Measurements from ENCODE around the gene CDK2.
"Not testable (repeated sequence)": the region's sequence is repeated elsewhere in the genome, so short reads cannot be mapped to it uniquely, and the experiment has no call there.

Gene CDK2

DNA sequence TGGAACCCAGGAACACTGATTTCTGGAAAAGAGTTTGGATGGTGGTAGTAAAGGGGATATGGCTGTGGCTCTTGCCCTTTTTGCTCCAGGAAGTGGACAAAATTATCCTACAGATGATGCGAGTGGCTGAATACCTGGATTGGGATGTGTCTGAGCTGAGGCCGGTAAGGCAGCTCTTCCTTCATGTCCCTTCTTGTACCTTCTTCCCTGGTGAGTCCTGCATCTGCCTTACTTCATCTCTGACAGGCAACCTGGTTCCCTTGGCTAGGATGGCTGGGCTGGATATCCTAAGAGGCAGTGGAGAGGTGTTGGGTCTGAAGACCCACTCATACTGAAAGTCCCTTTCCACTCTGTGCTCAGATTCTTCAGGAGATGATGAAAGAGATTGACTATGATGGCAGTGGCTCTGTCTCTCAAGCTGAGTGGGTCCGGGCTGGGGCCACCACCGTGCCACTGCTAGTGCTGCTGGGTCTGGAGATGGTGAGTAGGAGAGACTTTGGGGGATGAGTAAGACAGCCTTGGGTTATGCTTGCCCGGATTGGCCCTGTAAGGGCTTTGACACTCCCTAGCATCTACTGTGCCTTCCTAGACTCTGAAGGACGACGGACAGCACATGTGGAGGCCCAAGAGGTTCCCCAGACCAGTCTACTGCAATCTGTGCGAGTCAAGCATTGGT lies 27.7 kb upstream of the CDK2 start:
- DNase-seq: no peak

DNA sequence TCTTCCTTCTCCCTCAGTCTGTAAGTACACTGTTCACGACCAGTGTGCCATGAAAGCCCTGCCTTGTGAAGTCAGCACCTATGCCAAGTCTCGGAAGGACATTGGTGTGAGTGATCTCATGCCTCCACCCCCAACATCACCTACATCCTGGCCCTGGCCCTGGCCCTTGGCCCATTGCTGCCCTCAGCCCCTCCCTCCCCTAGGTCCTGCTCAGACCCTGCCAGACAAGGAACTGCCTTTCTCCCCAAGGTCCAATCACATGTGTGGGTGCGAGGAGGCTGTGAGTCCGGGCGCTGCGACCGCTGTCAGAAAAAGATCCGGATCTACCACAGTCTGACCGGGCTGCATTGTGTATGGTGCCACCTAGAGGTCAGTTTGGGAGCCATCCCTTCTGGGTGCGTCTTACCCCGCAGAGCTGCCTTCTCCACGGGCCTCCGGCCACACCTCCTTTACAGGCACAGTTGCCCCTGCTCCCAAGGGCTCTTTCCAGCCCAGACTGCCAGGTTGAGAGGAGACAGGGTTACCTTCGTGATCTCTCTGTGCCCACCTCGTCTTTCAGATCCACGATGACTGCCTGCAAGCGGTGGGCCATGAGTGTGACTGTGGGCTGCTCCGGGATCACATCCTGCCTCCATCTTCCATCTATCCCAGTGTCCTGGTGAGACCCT lies 26.4 kb upstream of the CDK2 start:
- DNase-seq: peak; percentile 45 to 73

DNA sequence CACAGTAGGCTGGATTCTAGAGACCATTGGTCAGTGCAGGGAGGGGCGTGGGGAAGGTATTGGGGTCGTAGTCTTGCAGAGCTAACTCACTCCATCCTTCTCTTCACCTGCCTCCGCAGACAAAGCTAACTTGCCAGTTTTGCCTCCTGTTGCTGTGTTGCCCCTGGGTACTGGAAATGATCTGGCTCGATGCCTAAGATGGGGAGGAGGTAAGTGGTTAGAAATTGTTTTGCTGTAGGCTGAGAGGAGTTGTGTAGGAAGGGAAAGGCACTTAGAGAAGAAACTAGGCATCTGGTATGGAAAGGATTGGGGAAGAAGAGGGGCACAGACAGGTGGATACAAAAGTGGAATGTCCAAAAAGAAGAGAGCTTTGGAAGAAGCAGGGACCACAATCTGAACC lies 24.6 kb upstream of the CDK2 start:
- DNase-seq: no peak

DNA sequence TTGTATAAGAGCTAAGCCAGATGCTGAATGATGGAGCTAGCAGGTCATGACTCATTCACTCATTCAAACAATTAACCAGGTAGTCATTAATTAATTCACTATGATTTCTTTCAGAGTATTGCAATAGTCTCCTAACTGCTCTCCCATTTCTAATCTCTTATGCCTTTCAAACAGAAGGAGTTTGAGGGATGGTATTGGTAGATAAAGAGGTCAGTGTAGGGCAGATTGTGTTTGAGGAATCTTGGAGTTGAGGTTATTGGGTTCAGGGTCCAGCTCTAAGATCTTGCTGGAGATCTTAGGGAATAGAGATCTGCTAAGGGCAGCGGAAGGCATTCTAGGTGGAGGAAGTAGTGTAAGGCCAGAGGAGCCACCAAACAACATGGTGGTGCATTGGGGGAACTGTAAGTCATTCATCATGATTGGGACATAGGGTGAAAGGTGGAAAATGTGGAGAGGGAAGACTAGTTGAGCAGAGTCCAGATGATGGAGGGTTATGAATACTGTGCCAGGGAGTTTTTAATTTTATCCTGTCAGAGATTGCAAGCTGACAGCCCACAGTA lies 24.0 kb upstream of the CDK2 start:
- DNase-seq: no peak

DNA sequence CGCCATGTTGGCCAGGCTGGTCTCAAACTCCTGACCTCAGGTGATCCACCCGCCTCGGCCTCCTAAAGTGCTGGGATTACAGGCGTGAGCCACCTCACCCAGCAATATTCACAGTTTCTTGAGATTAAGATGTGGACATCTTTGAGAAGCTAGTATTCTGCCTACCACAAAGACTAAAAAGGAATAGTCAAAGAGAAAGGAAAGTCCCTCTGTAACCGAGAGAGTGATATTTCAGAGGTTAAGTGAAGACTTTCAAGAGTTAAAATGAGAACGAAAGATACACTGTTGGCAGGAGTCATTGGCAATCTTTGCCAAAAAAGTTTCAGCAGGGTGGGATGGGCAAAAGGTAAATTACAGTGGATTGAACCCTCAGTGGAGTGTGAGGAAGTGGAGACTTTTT lies 20.1 kb upstream of the CDK2 start:
- DNase-seq: no peak

DNA sequence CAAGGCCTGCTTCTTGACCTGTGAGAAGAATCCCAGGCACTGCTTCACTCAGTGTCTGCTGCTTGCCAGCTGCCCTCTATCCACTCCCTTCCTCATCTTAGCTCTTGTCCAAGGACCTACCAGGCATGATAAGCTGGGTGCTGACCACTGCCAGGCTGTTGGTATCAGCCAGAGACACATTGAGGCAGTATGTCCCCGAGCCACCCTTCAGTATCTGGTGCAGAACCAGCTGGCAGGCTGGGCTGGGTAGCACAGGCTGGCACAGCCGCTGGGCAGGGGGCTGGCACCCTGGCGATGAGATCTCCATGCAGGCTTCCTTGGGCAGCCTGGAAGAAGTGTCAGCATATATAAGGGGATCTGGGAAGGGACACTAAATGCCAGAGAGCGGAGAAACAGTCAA lies 11.3 kb upstream of the CDK2 start:
- no peak for DNase-seq

DNA sequence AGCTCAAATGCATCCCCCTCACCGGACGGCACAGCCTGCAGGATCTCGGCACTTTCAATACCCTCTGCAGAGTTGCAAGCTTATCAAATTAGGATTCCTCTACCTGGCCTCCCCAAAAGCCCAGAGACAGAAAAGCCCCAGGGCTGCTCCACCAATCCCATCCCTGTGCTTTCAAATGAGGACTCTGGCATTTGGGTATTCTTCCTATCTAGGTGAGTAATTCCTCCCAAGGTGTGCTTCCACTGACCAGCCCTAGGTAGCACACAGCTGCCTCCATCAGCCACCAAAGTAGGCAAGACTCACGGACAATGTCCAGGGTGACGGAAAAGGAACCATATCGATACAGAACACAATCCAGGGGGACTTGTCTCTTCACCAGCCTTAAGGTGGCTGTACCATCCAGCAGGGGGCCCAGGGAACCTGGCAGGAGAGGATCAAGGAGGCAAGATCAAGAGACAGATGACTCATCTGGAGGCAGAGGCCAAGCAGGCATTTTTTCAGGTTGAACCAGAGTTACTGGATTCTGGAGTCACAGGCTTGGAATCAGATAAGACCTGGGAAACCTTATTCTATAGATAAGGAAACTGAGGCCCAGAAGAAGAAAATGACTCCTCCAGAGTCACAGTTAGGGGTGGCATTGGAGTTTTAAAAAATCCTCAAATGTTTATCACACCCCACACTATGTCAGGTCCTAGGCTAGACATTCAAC lies 10.7 kb upstream of the CDK2 start:
- DNase-seq: peak in 1 of 2 donors; percentile 28

DNA sequence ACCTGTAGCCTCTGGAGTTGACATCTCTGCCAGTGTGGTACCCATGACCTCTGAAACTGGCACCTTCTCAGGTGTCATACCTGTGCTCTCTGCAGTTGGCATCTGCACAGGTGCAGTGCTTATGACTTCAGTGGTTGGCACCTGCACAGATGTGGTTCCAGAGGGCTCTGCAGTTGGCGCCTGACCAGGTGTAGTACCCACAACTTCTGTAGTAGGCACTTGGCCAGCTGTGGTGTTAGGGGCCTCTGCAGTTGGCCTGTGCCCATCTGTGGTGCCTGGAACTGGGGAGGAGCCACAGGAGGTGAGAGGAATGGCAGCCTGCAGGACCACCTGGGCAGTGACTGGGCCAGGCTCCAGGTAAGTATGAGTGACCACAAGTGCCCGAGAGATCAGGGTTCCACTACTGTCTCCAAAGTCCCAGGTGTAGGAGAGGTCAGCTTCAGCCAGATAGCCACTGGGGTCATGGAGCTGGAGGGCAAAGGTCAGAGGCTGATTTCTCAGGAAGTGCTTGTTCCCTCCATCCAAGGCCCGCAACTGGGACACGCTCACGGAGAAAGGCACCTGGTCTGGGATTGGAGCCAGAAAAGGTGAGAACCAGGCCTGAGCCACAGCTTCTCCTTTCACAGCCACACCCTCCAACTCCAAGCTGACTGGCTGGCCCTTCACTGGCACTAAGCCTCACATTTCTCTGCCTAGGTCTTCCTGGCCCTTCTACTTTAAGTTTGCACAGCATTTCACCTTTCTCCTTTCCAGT lies 9.3 kb upstream of the CDK2 start:
- no peak for DNase-seq

DNA sequence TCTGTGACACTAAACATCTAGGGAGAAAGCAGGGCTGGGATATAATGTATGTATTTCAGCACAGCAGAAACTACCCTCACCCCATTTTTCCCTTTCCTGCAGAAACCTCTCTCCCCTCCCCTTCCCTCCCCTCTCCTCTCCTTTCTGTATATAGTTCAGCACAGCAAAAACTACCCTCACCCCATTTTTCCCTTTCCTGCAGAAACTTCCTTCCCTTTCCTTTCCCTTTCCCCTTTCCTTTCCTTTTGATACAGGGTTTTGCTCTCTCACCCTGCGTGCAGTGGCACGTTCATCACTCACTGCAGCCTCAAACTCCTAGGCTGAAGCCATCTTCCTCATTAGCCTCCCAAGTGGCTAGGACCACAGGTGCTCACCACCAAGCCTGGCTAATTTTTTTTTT lies 2.9 kb upstream of the CDK2 start:
- DNase-seq: no peak

DNA sequence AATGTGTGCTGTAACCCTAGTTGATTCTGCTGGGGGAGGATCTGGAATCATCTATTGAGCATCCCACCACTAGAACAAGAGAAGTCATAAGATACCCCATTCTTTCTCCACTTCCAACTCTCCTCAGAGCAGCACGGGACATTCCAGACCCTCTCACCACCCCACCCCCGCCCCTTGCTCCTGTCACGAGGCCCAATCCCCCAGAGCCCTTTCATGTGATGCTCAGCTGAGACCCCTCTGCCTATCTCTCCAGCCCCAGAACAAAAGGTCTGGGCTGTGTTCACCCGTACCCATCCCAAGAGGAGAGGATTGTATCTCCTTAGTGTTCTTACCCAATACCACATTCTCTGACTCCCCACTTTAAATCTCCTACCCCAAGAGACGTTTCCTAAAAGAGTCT lies 1.4 kb upstream of the CDK2 start:
- no peak for DNase-seq

DNA sequence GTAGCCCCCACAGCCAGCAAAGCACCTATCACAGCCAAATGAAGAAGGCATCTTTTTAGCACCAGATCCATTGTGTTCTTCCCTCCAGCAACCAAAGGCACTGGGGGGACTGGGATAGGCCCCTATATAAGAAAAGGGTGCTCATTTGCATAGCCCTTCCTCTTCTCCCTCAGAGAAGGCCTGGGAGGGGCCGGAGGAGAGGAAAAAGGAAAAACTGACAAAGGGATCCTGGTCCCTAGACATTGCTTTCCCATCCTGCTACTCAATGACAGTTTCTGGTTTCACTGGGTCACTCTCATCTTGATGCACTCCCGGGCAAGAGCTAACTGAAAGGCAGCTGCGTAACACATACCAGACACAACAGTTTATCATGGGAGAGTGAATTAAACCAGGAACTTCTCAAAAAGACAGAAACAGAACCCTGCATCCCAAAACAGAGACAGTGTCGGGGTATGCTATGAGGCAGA lies 656 bp upstream of the CDK2 start, which contains the start of gene PMEL:
Gene PMEL, minus strand, starts transcription at position 102 of the 467 bp plus-strand sequence. Its CDS starts 31 bp downstream, at position 71.
- no peak for DNase-seq

DNA sequence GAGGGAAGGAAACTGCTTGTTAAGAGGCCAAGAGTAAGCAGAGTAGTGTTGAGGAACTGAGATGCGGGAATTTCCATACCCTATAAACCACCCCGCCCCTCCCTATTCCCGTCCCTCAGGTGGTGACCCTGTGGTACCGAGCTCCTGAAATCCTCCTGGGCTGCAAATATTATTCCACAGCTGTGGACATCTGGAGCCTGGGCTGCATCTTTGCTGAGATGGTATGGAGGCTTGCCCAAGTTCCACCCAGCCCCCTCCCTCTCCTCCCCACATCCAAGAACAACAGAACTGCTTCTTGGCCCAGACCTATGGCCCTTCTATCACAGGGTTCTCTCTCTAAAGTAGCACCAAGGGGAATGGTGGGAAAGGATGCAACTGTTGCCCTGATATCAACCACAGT lies 2.7 kb downstream of the CDK2 start:
- DNase-seq: no peak

DNA sequence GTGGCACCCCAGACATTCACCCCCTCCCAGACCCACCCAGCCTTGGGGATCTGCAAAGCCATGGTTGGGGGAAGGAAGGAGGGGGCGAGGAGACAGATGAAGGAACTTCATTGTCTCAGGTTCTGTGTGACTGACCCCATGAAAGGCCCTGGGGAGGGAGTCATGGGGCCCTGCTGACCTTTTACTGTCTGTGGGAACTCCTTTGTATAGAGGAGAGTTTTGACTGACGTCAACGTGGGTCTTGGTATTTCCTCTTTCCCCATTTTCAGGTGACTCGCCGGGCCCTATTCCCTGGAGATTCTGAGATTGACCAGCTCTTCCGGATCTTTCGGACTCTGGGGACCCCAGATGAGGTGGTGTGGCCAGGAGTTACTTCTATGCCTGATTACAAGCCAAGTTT lies 4.1 kb downstream of the CDK2 start:
- DNase-seq: no peak

DNA sequence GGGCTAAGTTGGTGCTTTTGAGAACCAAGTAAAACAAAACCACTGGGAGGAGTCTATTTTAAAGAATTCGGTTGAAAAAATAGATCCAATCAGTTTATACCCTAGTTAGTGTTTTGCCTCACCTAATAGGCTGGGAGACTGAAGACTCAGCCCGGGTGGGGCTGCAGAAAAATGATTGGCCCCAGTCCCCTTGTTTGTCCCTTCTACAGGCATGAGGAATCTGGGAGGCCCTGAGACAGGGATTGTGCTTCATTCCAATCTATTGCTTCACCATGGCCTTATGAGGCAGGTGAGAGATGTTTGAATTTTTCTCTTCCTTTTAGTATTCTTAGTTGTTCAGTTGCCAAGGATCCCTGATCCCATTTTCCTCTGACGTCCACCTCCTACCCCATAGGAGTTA lies 5.4 kb downstream of the CDK2 start:
- no peak for DNase-seq

DNA sequence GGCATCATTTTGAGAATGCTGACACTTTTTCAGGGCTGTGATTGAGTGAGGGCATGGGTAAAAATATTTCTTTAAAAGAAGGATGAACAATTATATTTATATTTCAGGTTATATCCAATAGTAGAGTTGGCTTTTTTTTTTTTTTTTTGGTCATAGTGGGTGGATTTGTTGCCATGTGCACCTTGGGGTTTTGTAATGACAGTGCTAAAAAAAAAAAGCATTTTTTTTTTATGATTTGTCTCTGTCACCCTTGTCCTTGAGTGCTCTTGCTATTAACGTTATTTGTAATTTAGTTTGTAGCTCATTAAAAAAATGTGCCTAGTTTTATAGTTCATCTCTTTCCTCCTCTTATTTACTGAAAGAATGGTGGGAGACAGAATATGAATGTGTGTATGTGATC lies 5.8 kb downstream of the CDK2 start:
- DNase-seq: no peak

DNA sequence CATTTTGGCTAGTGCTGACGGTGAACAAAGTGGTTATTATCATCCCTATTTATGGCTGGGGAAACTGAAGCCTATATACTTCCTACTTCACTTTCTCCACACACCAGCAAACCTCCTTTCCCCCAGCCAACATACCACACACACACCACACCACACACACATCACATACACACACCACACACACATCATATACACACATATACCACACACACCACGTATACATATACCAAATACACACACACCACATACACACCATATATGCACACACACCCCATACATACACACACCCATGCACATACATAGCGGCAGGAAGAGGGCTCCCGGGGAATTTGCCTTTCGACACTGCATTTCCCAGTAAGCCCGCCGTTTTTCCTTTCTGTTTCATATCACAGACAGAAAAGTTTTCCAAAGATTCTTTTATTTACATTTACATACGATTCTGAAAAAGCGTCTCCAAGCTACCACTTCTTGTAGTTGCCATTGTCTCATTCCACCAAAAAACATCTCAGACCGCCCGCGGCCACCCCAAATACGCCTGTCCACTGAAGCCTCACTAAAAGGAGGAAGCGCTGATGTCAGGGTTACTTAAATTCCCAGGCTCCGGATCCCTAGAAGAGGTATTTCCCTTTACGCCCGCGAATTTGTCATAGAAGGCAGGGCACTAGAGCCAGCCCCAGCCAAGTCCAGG lies 6.4 kb downstream of the CDK2 start:
- peak; percentile 32 to 35 for DNase-seq

DNA sequence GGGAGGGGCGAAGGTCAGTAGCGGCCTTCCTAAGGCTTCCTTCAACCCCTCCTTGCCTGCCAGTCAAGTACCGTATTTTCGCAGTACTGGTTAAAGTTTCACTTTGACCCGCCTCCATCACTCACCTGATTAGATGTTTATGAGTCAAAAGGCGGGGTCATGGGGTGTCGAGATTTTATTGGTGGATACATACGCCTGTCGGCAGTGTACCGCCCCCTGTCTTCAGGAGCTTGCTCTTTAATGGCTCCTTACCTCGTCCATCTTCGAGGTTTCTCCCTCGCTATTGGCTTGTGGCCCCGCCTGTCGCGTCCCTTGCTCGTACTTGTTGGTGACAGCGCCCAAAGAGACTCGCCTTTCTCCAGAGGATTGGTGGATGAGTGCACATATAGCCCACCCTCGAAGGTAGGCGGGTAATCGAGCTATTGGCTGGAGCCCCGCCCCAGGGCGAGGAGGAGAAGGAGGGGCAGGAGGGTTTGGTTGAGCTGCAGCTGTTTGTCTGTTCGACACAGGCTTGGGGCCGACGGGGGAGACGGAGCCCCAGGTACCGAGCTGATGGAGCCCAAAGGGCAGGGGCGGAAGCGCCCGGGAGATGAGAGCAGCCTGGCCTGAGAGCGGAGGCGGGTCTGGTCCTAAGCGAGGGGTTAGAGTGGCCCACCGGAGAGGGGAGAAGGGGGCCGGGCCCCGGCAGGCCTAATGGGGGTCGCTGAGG lies 7.1 kb downstream of the CDK2 start, which contains the start of gene RAB5B:
Gene RAB5B, plus strand, starts transcription at position 480 of the 709 bp plus-strand sequence. CDS start 12,883 bp downstream, outside the sequence.
- DNase-seq: peak; percentile 76 to 100

DNA sequence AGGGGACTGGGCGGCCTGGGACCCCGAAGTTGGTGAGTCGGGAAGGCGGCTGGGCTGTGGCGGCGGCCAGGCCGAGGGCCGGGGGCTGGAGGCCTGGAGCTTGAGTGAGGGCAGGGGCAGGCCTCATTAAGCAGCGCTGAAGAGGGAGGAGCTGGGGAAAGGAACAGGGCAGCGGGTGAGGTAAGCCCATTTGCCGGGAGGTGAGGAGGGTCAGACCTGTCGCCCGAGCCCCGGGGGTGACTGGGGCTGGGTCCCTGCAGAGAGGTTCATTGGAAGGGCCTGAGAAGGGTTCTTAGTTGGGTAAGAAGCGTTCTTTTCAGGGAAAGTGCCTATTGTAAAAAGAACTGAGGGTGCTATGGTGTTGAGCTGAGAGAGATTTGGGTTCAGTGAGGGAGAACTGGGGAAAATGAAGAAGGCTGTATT lies 7.7 kb downstream of the CDK2 start:
- no peak for DNase-seq

DNA sequence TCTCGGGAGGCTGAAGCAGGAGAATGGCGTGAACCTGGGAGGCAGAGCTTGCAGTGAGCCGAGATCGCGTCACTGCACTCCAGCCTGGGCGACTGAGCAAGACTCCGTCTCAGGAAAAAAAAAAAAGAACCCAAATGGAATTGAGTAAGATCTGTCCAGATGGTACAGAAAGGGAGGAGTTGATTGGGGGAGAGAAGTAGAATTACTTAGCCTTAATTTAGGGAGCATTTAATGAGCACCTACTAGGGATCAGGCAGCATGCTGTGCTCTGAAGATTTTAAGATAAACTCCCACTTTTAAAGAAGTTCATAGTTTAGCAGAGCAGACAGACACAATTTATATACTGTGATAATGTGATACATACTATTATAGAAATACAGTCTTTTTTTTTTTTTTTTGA lies 11.8 kb downstream of the CDK2 start:
- DNase-seq: no peak

DNA sequence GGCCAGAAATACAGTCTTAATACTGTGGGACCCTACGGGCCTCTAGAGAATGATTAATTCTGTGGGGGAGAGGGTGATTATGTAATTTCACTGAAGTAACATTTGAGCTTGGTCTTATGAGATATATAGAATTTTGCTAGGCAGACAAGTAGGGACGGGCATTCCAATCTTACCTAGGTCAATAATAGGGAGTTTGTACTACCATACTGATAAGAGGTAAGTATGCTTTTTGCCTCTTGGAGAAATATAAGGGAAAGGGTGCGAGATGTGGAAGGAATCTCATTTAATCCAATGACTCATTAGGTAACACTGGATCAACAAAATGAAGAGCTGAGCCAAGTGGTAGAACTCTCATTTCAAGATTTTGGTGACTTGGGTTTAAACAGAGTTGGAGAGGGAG lies 12.4 kb downstream of the CDK2 start:
- no peak for DNase-seq

DNA sequence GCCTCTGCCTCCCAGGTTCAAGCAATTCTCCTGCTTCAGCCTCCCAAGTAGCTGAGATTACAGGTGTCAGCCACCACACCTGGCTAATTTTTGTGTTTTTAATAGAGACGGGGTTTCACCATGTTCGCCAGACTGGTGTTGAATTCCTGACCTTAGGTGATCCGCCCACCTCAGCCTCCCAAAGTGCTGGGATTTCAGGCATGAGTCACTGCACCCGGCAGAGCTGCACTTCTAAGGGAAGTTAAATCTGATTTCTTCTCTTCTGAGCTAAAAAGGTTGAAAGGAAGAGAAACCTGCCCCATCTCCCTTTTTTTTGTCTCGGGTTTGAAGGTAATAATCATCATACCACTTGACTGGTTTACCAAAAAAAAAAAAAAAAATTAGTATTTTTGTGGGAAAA lies 15.3 kb downstream of the CDK2 start:
- not testable (repeated sequence) for DNase-seq
